GM18858 (cell line): ENCODE results near the gene DLEU7.

Experiments used
- ATAC-seq: cut with Tn5 transposase; IDR thresholded peaks from one replicate; pipeline ENCODE4 v1.9.1; 2021; ENCODE audit not compliant: unreplicated experiment

DLEU7 gene

DNA sequence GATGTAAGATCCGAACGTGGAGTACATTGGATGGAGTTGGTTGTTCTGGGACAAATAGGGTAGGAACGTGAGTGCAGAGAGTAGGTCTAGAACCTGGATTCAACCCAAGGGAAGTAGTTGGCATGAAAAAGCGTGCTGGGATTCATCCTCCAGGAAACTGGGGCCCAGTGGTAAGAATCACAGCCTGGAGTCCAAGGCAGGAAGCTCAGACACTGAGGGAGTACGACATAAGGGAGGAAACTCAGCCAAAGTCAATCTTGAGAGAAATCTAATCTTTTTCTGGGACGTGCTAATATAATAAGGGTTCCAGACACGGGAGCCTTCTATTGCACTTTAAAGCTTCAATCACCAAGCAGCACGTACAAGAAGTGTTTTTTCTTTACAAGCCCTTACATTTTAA is 46.4 kb downstream of the DLEU7 start:
- ATAC-seq = no peak

DNA sequence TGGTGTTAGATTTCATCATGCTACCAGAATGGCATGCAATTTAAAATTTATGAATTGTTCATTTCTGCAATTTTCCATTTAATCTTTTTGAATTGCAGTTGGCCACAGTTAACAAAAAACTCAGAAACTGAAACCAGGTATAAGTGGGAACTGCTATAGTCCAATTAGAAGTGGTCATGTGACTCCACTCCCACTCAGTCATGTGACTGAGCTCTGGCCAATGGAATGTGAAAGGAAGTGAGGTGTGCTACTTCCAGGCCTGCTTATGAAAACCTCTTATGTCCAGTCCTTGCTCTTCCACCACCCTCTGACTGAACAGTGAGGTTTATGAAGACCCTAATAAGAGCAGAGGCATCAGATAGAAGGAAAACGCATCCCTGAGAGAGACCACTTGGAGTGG is 47.0 kb downstream of the DLEU7 start:
- no peak for ATAC-seq

DNA sequence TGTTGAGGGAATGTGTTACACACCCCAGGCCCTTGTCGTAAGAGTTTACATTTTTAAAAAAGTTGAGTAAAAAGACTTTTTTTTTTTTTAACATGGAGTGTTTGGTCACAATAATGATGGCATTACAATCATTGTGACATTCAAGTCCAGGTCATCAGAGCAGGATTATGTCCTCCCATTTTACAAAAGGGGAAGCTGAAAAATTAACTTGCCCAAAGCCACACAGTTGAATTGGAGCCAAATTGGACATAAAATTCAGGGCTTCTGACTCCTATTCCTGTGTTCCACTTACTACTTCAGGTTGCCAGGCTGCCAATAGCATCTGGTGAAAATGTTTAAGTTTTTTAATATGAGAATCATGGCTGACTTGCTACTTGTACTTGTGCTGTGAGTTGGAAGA is 49.3 kb downstream of the DLEU7 start:
- ATAC-seq = no peak

DNA sequence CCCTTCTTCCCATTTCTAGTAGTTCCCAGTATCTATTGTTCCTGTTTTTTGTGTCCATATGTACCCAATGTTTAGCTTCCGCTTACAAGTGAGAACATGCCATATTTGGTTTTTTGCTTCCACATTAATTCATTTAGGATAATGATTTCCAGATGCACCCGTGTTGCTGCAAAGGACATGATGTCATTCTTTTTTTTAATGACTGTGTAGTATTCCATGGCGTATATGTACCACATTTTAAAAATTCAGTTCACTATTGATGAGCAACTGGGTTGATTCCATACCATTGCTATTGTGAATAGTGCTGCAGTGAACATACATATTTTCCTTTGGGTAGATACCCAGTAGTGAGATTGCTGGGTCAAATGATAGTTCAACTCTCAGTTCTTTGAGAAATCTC is 50.5 kb downstream of the DLEU7 start:
- ATAC-seq = no peak

DNA sequence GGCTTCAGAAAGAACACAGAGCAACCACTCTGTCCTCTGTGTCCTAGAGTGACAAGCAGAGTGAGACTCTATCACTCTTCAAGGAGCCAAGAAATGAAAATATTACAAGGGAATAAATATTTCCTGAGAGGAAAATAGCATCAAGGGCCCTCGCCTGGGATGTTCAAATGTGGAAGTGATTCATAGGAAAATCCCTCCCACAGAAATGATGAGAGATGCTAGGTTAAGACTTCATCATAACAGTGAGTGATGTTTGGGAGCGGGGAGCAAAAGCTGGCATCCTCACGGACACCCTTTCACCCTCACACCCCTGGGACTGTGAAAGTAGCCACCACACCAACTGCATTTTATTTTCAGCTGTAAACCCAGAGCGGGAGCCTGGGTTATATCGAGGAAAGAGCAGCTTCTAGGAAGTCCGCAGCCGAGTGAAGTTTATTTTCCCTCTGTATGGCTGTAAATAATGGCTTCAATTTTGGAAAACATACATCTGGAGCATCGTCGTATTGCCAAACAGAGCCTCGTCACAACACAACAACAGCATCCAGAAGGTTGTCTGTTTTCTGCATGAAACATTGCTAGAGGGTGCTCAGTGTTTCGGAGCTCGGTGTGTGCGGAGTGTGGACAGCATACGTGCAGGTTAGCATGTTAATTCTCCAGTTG is 54.8 kb downstream of the DLEU7 start:
- no peak for ATAC-seq

DNA sequence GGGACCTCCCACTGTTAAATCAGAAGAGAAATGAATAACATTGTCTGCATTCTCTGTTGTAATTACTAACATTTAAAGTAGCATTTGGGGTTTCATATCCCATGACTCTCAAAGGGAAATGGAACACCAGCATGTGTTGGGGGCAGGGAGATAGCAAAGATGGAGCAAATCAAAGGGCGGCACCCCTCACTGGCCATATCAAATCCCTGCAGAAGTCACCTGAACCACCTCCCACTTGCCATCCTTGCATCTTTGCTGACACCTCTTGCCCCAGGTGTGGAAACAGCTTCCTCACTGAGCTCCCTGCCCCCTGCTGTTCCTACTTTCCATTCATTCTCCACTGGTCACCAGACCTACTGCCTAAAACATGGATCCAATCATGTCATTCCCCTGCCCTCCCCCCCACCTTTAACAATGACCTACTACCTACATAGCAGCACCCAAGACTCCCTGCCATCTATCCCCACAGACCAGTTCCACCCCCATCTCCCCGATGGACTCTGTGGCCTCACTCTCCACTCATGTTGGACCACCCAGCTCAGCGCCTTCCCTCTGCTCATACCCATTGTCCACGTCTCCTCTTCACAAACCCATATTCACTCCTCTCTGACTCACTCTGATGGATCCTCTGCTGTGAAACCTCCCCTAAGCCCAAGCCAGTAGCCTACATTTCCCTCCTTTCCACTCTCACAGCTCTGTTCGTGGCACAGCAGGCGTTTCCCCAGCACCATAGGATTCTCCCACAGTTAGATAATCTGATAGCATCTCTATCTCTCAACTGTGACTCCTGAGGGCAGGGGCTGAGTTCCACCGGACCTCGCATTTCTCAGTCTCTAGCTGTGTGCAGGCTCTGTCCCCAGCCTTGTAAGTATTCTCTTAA is 55.9 kb downstream of the DLEU7 start:
- no peak for ATAC-seq

DNA sequence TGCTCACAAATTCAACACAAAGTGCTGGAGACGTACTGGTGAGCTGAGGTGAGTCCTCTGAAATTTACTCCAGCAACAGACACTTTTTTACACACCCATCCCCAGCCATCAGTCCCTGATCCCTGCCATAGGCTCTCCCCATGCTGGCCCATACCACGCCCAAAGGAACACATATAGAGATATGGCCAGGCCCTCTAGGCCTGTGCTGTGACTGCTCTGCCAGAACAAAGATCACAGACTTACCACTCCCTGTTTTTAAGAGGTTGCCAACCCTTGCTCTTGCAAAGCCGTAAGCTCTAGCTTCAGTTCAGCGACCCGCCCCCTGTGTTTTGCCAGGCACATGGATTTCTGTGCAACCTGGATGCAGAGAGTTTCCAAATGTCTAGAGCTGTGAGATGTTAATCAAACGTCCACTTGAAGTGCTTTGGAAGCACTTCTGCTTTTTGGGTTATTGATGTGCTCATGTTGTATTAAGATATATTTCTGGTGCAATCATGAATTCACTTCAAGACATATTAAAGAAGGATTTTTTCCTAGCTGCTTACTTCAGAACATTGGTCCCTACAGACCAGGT is 59.7 kb downstream of the DLEU7 start:
- ATAC-seq = no peak

DNA sequence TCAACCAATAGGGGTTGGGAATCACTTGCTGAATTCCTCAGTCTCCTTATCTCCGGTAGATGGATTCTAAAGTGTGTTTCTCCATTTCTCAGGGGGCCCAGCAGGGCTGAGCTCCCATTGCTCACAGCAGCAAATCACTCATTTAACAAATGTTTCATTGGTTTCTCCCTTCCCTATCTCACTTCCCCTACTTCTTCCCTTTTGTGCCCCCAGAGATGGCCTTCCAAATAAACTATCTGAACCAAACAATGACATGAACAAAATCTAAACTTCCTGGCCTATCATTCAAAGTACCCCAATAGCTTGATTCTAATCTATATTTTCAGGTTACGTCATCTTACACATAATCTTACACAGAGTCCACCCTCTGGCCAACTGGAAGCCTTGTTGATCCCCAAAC is 60.4 kb downstream of the DLEU7 start:
- ATAC-seq = no peak

DNA sequence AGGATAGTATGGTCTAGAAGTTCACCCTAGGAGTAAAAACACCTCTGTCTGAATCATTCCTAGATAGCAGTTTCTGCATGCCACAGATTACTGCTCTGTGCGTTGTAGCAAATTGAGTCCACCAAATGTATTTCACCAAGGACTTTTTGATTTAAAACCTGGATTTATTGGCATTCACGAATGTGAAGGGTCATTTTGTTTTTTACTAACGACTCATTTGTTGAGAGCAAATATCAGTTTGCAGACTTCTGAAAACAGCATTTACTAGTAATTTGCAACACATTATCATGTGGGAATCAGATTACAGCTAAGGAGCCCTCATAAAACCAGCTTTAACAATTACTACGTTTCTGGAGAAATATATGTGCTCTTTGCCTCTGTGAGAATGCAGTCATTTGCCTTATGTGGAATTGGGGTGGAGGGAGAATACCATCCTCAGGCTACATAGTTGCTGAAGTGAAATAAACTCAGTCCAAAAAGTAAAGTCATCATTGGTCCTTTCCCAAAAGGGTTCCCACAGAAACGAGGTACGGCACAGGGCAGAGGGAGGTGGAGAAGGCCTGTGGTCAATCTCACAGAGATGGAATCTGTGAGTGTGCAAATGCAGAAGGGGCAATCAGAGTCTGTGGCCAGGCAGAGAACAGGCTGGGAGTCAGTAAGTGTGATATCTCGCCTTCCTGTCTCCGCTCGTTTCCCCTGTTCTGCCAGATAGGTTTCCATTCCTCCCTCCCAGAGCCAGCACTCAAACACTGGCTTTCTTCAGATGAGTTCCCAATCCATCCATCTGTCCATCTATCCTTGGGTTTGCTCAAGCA is 63.1 kb downstream of the DLEU7 start:
- no peak for ATAC-seq

DNA sequence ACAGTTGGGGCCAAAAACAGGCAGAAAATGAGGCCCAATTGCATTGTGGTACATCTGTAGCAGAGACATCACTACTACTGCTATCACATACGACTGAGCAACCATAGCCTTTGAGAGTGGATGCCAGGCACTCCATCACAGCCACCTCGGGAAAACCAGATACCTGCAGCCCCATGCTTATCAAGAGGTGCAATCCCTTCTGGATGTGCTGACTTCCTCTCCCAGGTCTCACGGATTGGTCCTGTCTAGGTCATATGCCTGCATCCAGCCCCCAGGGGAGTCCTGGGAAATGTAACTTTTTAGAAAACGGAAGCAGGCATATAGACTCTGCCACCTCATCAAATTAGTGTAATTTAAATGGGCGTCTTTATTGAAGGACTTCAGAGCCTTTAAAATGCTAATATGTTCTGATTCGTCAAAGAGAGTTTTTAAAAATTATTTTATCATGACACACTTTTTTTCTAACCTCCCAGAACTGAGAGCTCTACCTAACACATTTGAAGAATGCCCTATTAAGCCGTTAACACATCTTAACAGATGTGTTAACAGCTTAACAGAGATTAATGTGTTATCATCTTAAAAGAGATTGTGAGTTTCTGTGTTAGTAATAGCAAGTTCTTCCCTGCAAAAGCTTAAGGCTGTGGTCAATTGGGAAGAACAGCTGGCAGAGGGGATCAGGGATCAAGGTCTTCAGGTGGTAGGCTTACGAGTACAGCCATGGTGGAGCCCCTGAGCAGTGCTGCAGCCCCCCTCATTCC is 63.9 kb downstream of the DLEU7 start:
- no peak for ATAC-seq
